ENCODE measurements around the gene SAA1. TPM values are rescaled to one million over a fixed set of nuclear protein-coding genes. Genes with fewer than 3 reads are reported as not detected.

The SAA1 gene
- total RNA-seq, 1 donor from 2014 or later = not detected

- TF ChIP-seq CTCF (IDR thresholded peaks at IDR 0.05) = no peak
- H3K4me1 Mint-ChIP-seq = peaks cover 54% of the 10 kb centered on the region
- no peaks in the 10 kb centered on the region for H3K9me3 Mint-ChIP-seq
- H3K27me3 Mint-ChIP-seq = no peaks in the 10 kb centered on the region
- ChIA-PET CTCF (no interaction called here), POLR2A (no interaction called here)
- ATAC-seq (ENCODE audit: low read depth) (no peak), DNase-seq (no peak)
- no peak overlapping the region for H3K27ac Mint-ChIP-seq
- peaks cover 63% of the 10 kb centered on the region for H3K36me3 Mint-ChIP-seq (ENCODE audit: low read depth)
- no peak overlapping the region for H3K4me3 Mint-ChIP-seq
- intact Hi-C loops (cut with micrococcal nuclease) = no loop called here
These were observed 49.8 kb downstream of the SAA1 start for GRCh38 chr11:18315893-18316292.

DNA sequence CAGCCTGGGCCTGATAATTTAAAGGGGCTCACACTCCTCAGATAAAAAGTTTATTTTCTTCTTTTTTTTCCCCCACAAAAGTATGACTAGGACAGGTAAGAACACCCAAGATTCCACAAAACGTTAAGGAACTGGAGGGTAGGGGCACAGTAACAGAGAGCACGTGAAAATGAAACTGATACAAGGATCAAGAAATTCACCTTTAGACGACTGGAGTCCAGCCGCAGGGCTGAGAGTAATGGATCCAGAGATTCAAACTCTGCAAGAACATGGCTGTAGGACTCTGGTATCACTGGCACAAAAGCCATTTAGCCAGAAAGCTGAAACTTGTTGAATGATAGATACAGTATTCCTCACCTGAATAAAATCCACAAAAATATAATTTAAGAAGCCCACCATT, 51.5 kb downstream of the SAA1 start:
- no peak for TF ChIP-seq CTCF (IDR thresholded peaks at IDR 0.05)
- ChIA-PET POLR2A (no interaction called here), CTCF (no interaction called here)
- no peak overlapping the region for H3K4me3 Mint-ChIP-seq
- peaks cover 66% of the 10 kb centered on the region for H3K36me3 Mint-ChIP-seq (ENCODE audit: low read depth)
- H3K4me1 Mint-ChIP-seq = peaks cover 52% of the 10 kb centered on the region
- ATAC-seq (ENCODE audit: low read depth) (no peak), DNase-seq (no peak)
- H3K27ac Mint-ChIP-seq = no peak overlapping the region
- intact Hi-C loops (cut with micrococcal nuclease) = no loop called here
- H3K27me3 Mint-ChIP-seq = no peaks in the 10 kb centered on the region
- H3K9me3 Mint-ChIP-seq = no peaks in the 10 kb centered on the region

Other genes starting within 250 kb of the SAA1 start
- 1.2 and 1.4 TPM in 2 replicates for gene TPH1, start 220.0 kb upstream of the SAA1 start, total RNA-seq
- 34.4 and 39.7 TPM in 2 replicates for gene SAAL1, start 160.2 kb upstream of the SAA1 start, total RNA-seq
- not detected in 2 replicates for gene MRGPRX3, start 133.7 kb upstream of the SAA1 start, total RNA-seq
- not detected in 2 replicates for gene MRGPRX4, start 93.4 kb upstream of the SAA1 start, total RNA-seq
- not detected in 2 replicates for gene SAA4, start 29.5 kb upstream of the SAA1 start, total RNA-seq
- gene SAA2, start 17.6 kb upstream of the SAA1 start, total RNA-seq = 0.35 TPM in 1 of 2 replicates, not detected in the other
- gene HPS5, start 55.9 kb downstream of the SAA1 start, total RNA-seq = 42.6 and 51.0 TPM in 2 replicates
- 60.3 and 71.5 TPM in 2 replicates for gene GTF2H1, start 56.3 kb downstream of the SAA1 start, total RNA-seq
- 282 and 287 TPM in 2 replicates for gene LDHA, start 128.3 kb downstream of the SAA1 start, total RNA-seq
- gene LDHC, start 146.1 kb downstream of the SAA1 start, total RNA-seq = not detected in 2 replicates
- not detected in 2 replicates for gene LDHAL6A, start 189.6 kb downstream of the SAA1 start, total RNA-seq

Data from activated B cell treated with CpG ODN at 0.5 μM for 24 hours (primary cell).